Pulmonary artery endothelial cell (primary cell): ENCODE data around the gene PTRHD1. TPM values are rescaled to one million over a fixed set of nuclear protein-coding genes. Genes with fewer than 3 reads are reported as not detected.

Source experiments
- DNase-seq: peaks from one replicate; pipeline ENCODE4 v3.0.0-alpha.2; 2011; ENCODE audit warnings: low read depth, low spot score
- total RNA-seq: library from RNA; depleted of rRNA; stranded (reverse); fragments of >200 nt; gene quantifications from 2 replicates; pipeline ENCODE4 v1.2.3, GENCODE V29; 2014

Gene PTRHD1
- total RNA-seq, 1 donor from 2014 or later: 31.0 TPM

GRCh38 chr2:24830786-24831185 lies 37.6 kb upstream of the PTRHD1 start:
- no peak for DNase-seq

- DNase-seq: no peak
These were observed 37.2 kb upstream of the PTRHD1 start for GRCh38 chr2:24830351-24830750.

GRCh38 chr2:24828238-24828996 lies 35.2 kb upstream of the PTRHD1 start:
- DNase-seq: no peak

GRCh38 chr2:24827321-24828237 lies 34.4 kb upstream of the PTRHD1 start:
- peak; percentile 71 for DNase-seq

- DNase-seq: no peak
These were observed 33.6 kb upstream of the PTRHD1 start for GRCh38 chr2:24826773-24827145.

GRCh38 chr2:24825883-24826772 lies 32.9 kb upstream of the PTRHD1 start:
- DNase-seq: no peak

GRCh38 chr2:24824966-24825882 lies 32.0 kb upstream of the PTRHD1 start:
- no peak for DNase-seq

GRCh38 chr2:24824071-24824588 lies 30.9 kb upstream of the PTRHD1 start:
- DNase-seq: no peak

GRCh38 chr2:24822049-24822706 lies 29.0 kb upstream of the PTRHD1 start:
- DNase-seq: no peak

GRCh38 chr2:24821433-24821891 lies 28.3 kb upstream of the PTRHD1 start:
- no peak for DNase-seq

GRCh38 chr2:24820598-24821432 lies 27.6 kb upstream of the PTRHD1 start:
- DNase-seq: no peak

- no peak for DNase-seq
These were observed 27.0 kb upstream of the PTRHD1 start for GRCh38 chr2:24820175-24820513.

GRCh38 chr2:24819442-24820174 lies 26.4 kb upstream of the PTRHD1 start:
- no peak for DNase-seq

- no peak for DNase-seq
These were observed 25.6 kb upstream of the PTRHD1 start for GRCh38 chr2:24818721-24819167.

- peak; percentile 58 for DNase-seq
These were observed 23.7 kb upstream of the PTRHD1 start for GRCh38 chr2:24816884-24817283.

GRCh38 chr2:24816404-24816803 lies 23.2 kb upstream of the PTRHD1 start:
- DNase-seq: no peak

- no peak for DNase-seq
These were observed 22.0 kb upstream of the PTRHD1 start for GRCh38 chr2:24815171-24815570.

- DNase-seq: no peak
These were observed 21.3 kb upstream of the PTRHD1 start for GRCh38 chr2:24814516-24814915.
